Mesenteric fat pad (tissue), 1 donor: ENCODE data around the gene ARNT2. TPM values are rescaled to one million over a fixed set of nuclear protein-coding genes. Genes with fewer than 3 reads are reported as not detected.

Source experiments
- DNase-seq: peaks from one replicate; pipeline ENCODE4 v3.0.0-alpha.2; 2020; ENCODE audit warnings: low spot score
- total RNA-seq: library from RNA; stranded (reverse); fragmentation: NEBNext Ultra II Directional; extraction: Animal tissue kit (Norgen Biotek cat#: 25700); gene quantifications from one replicate; pipeline ENCODE4 v1.2.1, GENCODE V29; 2021
- donor health status: DM: yes; HTN: yes; CAD: no.

ARNT2 gene
- total RNA-seq, 1 donor from 2014 or later: 1.8 TPM

- no peak for DNase-seq
Observed at GRCh38 chr15:80441041-80441440, 36.9 kb downstream of the ARNT2 start.

GRCh38 chr15:80441714-80442113 lies 37.5 kb downstream of the ARNT2 start:
- no peak for DNase-seq

- no peak for DNase-seq
Observed at GRCh38 chr15:80442728-80443403, 38.7 kb downstream of the ARNT2 start.

- no peak for DNase-seq
Observed at GRCh38 chr15:80444680-80445251, 40.6 kb downstream of the ARNT2 start.

- no peak for DNase-seq
Observed at GRCh38 chr15:80445300-80446041, 41.3 kb downstream of the ARNT2 start.

- no peak for DNase-seq
Observed at GRCh38 chr15:80447077-80447476, 42.9 kb downstream of the ARNT2 start.

GRCh38 chr15:80449825-80450224 lies 45.6 kb downstream of the ARNT2 start:
- no peak for DNase-seq

- DNase-seq: no peak
Observed at GRCh38 chr15:80450811-80451321, 46.7 kb downstream of the ARNT2 start.

GRCh38 chr15:80452166-80452565 lies 48.0 kb downstream of the ARNT2 start:
- no peak for DNase-seq

- no peak for DNase-seq
Observed at GRCh38 chr15:80455051-80455648, 51.0 kb downstream of the ARNT2 start.

GRCh38 chr15:80455668-80456442 lies 51.7 kb downstream of the ARNT2 start:
- no peak for DNase-seq

GRCh38 chr15:80456517-80457492 lies 52.6 kb downstream of the ARNT2 start:
- DNase-seq: no peak

- DNase-seq: no peak
Observed at GRCh38 chr15:80457896-80458295, 53.7 kb downstream of the ARNT2 start.

- DNase-seq: no peak
Observed at GRCh38 chr15:80458580-80458979, 54.4 kb downstream of the ARNT2 start.

- DNase-seq: no peak
Observed at GRCh38 chr15:80459380-80459779, 55.2 kb downstream of the ARNT2 start.

- no peak for DNase-seq
Observed at GRCh38 chr15:80459818-80460217, 55.6 kb downstream of the ARNT2 start.

GRCh38 chr15:80461356-80462095 lies 57.3 kb downstream of the ARNT2 start:
- no peak for DNase-seq

GRCh38 chr15:80462111-80462510 lies 57.9 kb downstream of the ARNT2 start:
- DNase-seq: no peak

GRCh38 chr15:80462836-80463512 lies 58.8 kb downstream of the ARNT2 start:
- no peak for DNase-seq
